Measurements from ENCODE around the gene SEMA6A. TPM values are rescaled to one million over a fixed set of nuclear protein-coding genes. Genes with fewer than 3 reads are reported as not detected.
A peak's percentile ranks its signal among the peaks of the same experiment; 100 is the strongest.

SEMA6A gene
- total RNA-seq, 1 experiment from 2014 or later, result 2.1 TPM

GRCh38 chr5:116572350-116573278 lies 2.0 kb downstream of the SEMA6A start:
- BruUV-seq (replicated peaks), result no TSS peak
- POLR2A ChIA-PET, result no interaction called here
- no peak overlapping the region for H3K27ac Mint-ChIP-seq (ENCODE audit: low read depth, unreplicated experiment)
- CTCF ChIA-PET, result interaction anchor here (1.5 kb wide), 1 partner anchor 17 kb away, joined by 6 read pairs; no protein-coding TSS in a partner anchor
- no peaks in the 10 kb centered on the region for H3K27me3 Mint-ChIP-seq (ENCODE audit: insufficient read depth, unreplicated experiment)
- peaks cover 7% of the 10 kb centered on the region for H3K36me3 Mint-ChIP-seq (ENCODE audit: insufficient read depth, unreplicated experiment)
- no peak for DNase-seq (ENCODE audit: unreplicated experiment)
- H3K4me3 Mint-ChIP-seq (ENCODE audit: unreplicated experiment), result peak overlapping the region; percentile 93
- no peaks in the 10 kb centered on the region for H3K9me3 Mint-ChIP-seq (ENCODE audit: unreplicated experiment)
- TF ChIP-seq, protein P1, sequence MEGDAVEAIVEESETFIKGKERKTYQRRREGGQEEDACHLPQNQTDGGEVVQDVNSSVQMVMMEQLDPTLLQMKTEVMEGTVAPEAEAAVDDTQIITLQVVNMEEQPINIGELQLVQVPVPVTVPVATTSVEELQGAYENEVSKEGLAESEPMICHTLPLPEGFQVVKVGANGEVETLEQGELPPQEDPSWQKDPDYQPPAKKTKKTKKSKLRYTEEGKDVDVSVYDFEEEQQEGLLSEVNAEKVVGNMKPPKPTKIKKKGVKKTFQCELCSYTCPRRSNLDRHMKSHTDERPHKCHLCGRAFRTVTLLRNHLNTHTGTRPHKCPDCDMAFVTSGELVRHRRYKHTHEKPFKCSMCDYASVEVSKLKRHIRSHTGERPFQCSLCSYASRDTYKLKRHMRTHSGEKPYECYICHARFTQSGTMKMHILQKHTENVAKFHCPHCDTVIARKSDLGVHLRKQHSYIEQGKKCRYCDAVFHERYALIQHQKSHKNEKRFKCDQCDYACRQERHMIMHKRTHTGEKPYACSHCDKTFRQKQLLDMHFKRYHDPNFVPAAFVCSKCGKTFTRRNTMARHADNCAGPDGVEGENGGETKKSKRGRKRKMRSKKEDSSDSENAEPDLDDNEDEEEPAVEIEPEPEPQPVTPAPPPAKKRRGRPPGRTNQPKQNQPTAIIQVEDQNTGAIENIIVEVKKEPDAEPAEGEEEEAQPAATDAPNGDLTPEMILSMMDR (IDR thresholded peaks at IDR 0.05; ENCODE audit: unreplicated experiment), result no peak
- peaks cover 10% of the 10 kb centered on the region for H3K4me1 Mint-ChIP-seq (ENCODE audit: insufficient read depth, unreplicated experiment)
- intact Hi-C loops (cut with micrococcal nuclease), result loop anchor here (10.0 kb wide), 1 partner anchor 502 kb away; no protein-coding TSS in a partner anchor

DNA sequence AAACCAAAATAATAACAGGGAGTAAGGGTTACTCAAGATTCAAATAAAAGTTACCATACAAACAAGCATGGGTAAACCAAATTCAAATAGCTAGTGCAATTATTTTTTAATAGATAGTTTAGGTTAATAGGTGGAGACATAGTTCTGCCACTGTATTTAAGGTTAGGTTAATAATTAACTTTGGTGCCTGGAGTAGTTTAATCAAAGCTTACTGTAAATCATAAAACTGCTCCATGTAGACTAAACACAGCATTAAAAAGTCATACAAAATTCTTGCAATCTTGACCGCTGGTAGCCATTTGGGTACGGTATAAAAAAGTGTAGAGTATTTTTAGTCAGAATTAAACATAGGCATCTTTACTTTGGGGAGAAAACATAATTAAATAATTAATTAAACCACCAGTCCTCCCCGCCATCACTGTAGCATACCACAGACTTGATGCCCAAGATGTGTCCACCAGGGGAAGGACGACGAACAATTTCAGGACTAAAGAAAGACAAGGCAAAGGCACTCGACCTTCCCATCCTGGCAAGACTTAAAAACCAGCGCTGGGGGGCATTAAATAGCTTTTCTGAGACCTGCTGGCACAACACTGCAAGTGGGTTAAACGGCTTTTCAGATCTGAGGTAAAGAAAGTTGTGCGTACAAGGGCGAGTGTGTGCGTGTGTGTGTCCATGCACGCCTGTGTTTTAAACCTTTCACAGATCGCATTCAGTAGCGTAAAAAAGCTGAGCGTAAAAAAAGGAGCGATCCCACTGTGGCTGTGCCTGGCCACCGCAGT lies 2.9 kb downstream of the SEMA6A start:
- DNase-seq (ENCODE audit: unreplicated experiment), result no peak
- H3K4me1 Mint-ChIP-seq (ENCODE audit: insufficient read depth, unreplicated experiment), result peaks cover 10% of the 10 kb centered on the region
- H3K27me3 Mint-ChIP-seq (ENCODE audit: insufficient read depth, unreplicated experiment), result no peaks in the 10 kb centered on the region
- H3K36me3 Mint-ChIP-seq (ENCODE audit: insufficient read depth, unreplicated experiment), result peaks cover 7% of the 10 kb centered on the region
- ChIA-PET CTCF (interaction anchor here (0.6 to 1.5 kb wide), 2 partner anchors 14 to 16 kb away, joined by 3 to 6 read pairs; no protein-coding TSS in a partner anchor), POLR2A (interaction anchor here (0.5 to 1.4 kb wide), 3 partner anchors 11 to 322 kb away, joined by 3 to 5 read pairs (median 3); no protein-coding TSS in a partner anchor)
- peak overlapping the region; percentile 93 for H3K4me3 Mint-ChIP-seq (ENCODE audit: unreplicated experiment)
- TF ChIP-seq, protein P1 (IDR thresholded peaks at IDR 0.05; ENCODE audit: unreplicated experiment), result no peak
- no TSS peak for BruUV-seq (replicated peaks)
- H3K27ac Mint-ChIP-seq (ENCODE audit: low read depth, unreplicated experiment), result no peak overlapping the region
- H3K9me3 Mint-ChIP-seq (ENCODE audit: unreplicated experiment), result no peaks in the 10 kb centered on the region
- intact Hi-C loops (cut with micrococcal nuclease), result loop anchor here (10.0 kb wide), 1 partner anchor 503 kb away; no protein-coding TSS in a partner anchor

DNA sequence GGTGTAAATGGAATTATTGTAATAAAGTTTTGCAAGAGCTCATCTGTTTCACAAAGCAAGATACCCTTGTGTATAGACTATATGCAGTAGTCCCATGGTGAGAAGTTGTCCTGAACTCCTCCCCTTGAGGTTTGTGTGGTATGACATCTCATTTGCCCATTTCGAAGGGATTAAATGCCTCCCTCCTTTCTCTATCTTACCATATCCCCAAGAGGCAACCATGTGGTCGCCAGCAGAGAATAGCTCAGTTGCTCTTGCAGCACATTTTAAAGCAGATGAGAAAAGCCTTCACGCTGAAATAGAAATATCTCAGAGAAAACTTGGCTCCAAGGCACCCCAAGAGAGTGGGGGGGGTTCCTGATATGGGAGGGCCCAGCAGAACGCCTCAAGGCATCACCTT lies 4.6 kb downstream of the SEMA6A start:
- no peak overlapping the region for H3K27ac Mint-ChIP-seq (ENCODE audit: low read depth, unreplicated experiment)
- no TSS peak for BruUV-seq (replicated peaks)
- TF ChIP-seq, protein P1 (IDR thresholded peaks at IDR 0.05; ENCODE audit: unreplicated experiment), result no peak
- H3K27me3 Mint-ChIP-seq (ENCODE audit: insufficient read depth, unreplicated experiment), result no peaks in the 10 kb centered on the region
- H3K4me1 Mint-ChIP-seq (ENCODE audit: insufficient read depth, unreplicated experiment), result peaks cover 10% of the 10 kb centered on the region
- peaks cover 7% of the 10 kb centered on the region for H3K36me3 Mint-ChIP-seq (ENCODE audit: insufficient read depth, unreplicated experiment)
- no peaks in the 10 kb centered on the region for H3K9me3 Mint-ChIP-seq (ENCODE audit: unreplicated experiment)
- no peak overlapping the region for H3K4me3 Mint-ChIP-seq (ENCODE audit: unreplicated experiment)
- ChIA-PET POLR2A (interaction anchor here (0.6 to 1.4 kb wide), 2 partner anchors 9 to 1760 kb away, joined by 3 to 5 read pairs; no protein-coding TSS in a partner anchor), CTCF (interaction anchor here (2.1 kb wide), 1 partner anchor 12 kb away, joined by 13 read pairs; no protein-coding TSS in a partner anchor)
- intact Hi-C loops (cut with micrococcal nuclease), result loop anchor here (10.0 kb wide), 1 partner anchor 505 kb away; no protein-coding TSS in a partner anchor
- no peak for DNase-seq (ENCODE audit: unreplicated experiment)

GRCh38 chr5:116567106-116567505 lies 7.5 kb downstream of the SEMA6A start:
- peaks cover 5% of the 10 kb centered on the region for H3K4me1 Mint-ChIP-seq (ENCODE audit: insufficient read depth, unreplicated experiment)
- POLR2A ChIA-PET, result no interaction called here
- CTCF ChIA-PET, result no interaction called here
- TF ChIP-seq, protein P1 (IDR thresholded peaks at IDR 0.05; ENCODE audit: unreplicated experiment), result no peak
- intact Hi-C loops (cut with micrococcal nuclease), result no loop called here
- no TSS peak for BruUV-seq (replicated peaks)
- no peaks in the 10 kb centered on the region for H3K27me3 Mint-ChIP-seq (ENCODE audit: insufficient read depth, unreplicated experiment)
- no peaks in the 10 kb centered on the region for H3K9me3 Mint-ChIP-seq (ENCODE audit: unreplicated experiment)
- H3K27ac Mint-ChIP-seq (ENCODE audit: low read depth, unreplicated experiment), result no peak overlapping the region
- no peak for DNase-seq (ENCODE audit: unreplicated experiment)
- H3K4me3 Mint-ChIP-seq (ENCODE audit: unreplicated experiment), result no peak overlapping the region
- H3K36me3 Mint-ChIP-seq (ENCODE audit: insufficient read depth, unreplicated experiment), result no peaks in the 10 kb centered on the region

Data from MCF 10A (cell line).